Fibroblast of skin of right quadriceps (primary cell): ENCODE data around the gene PSG3.
"Not testable (repeated sequence)": the region's sequence is repeated elsewhere in the genome, so short reads cannot be mapped to it uniquely, and the experiment has no call there.

Source experiments
- DNase-seq: peaks from one replicate; pipeline ENCODE4 v3.0.0-alpha.2; 2013

PSG3 gene

GRCh38 chr19:42740381-42740780, at the start of gene PSG3:
Gene PSG3, minus strand, starts transcription at chr19:42740481. Its CDS starts 97 bp downstream, at chr19:42740384.
- DNase-seq, result not testable (repeated sequence)

GRCh38 chr19:42788766-42789165, 48.5 kb upstream of the PSG3 start:
- DNase-seq, result not testable (repeated sequence)

GRCh38 chr19:42787766-42788165, 47.5 kb upstream of the PSG3 start:
- not testable (repeated sequence) for DNase-seq

GRCh38 chr19:42776750-42777612, 36.7 kb upstream of the PSG3 start:
- peak; percentile 46 for DNase-seq

GRCh38 chr19:42774510-42775158, 34.4 kb upstream of the PSG3 start:
- DNase-seq, result not testable (repeated sequence)

- not testable (repeated sequence) for DNase-seq
Measured at GRCh38 chr19:42767319-42767718, 27.0 kb upstream of the PSG3 start.

- DNase-seq, result not testable (repeated sequence)
Measured at GRCh38 chr19:42766871-42767270, 26.6 kb upstream of the PSG3 start.

GRCh38 chr19:42764836-42765235, 24.6 kb upstream of the PSG3 start:
- DNase-seq, result no peak

- no peak for DNase-seq
Measured at GRCh38 chr19:42762789-42763188, 22.5 kb upstream of the PSG3 start.

- not testable (repeated sequence) for DNase-seq
Measured at GRCh38 chr19:42761924-42762295, 21.6 kb upstream of the PSG3 start.

GRCh38 chr19:42760954-42761923, 21.0 kb upstream of the PSG3 start:
- DNase-seq, result peak; percentile 87

- DNase-seq, result not testable (repeated sequence)
Measured at GRCh38 chr19:42758667-42759066, 18.4 kb upstream of the PSG3 start.

- DNase-seq, result not testable (repeated sequence)
Measured at GRCh38 chr19:42752246-42752645, 12.0 kb upstream of the PSG3 start.

GRCh38 chr19:42741726-42742607, 1.7 kb upstream of the PSG3 start:
- not testable (repeated sequence) for DNase-seq

- peak; percentile 18 for DNase-seq
Measured at GRCh38 chr19:42737581-42738011, 2.7 kb downstream of the PSG3 start.

- DNase-seq, result not testable (repeated sequence)
Measured at GRCh38 chr19:42728341-42728740, 11.9 kb downstream of the PSG3 start.

- DNase-seq, result not testable (repeated sequence)
Measured at GRCh38 chr19:42714000-42714399, 26.3 kb downstream of the PSG3 start.

GRCh38 chr19:42712753-42713152, 27.5 kb downstream of the PSG3 start:
- not testable (repeated sequence) for DNase-seq

GRCh38 chr19:42710986-42711385, 29.3 kb downstream of the PSG3 start:
- DNase-seq, result not testable (repeated sequence)

GRCh38 chr19:42697884-42698283, 42.4 kb downstream of the PSG3 start:
- DNase-seq, result no peak

GRCh38 chr19:42695811-42696503, 44.3 kb downstream of the PSG3 start:
- DNase-seq, result no peak
